Peyer's patch (tissue), 4 donors: Measurements from ENCODE around the gene RNF157. TPM values are rescaled to one million over a fixed set of nuclear protein-coding genes. Genes with fewer than 3 reads are reported as not detected.

Experiments used
- DNase-seq, 3 donors: peaks; one replicate each; pipeline ENCODE4 v3.0.0-alpha.2; 2017 to 2019
- H3K27ac ChIP-seq, 4 donors: fragments of 200-600 bp; sonication (generic); one replicate each; pipeline ENCODE4 v1.5.1; 2016 to 2019
- H3K27me3 ChIP-seq, 2 donors: fragments of 200-600 bp; sonication (generic); one replicate each; pipeline ENCODE4 v1.5.1; 2019
- H3K36me3 ChIP-seq, 3 donors: fragments of 200-600 bp; sonication (generic); one replicate each; pipeline ENCODE4 v1.5.1; 2016 to 2019
- H3K4me1 ChIP-seq, 4 donors: fragments of 200-600 bp; sonication (generic); one replicate each; pipeline ENCODE4 v1.5.1; 2016 to 2019
- H3K4me3 ChIP-seq, 4 donors: fragments of 200-600 bp; sonication (generic); 1 replicate in 3 of 4; 2 replicates in 1 of 4; pipeline ENCODE4 v1.5.1; 2016 to 2019; ENCODE audit warnings: mild to moderate bottlenecking in 1 of 4
- H3K9me3 ChIP-seq, 4 donors: fragments of 200-600 bp; sonication (generic); one replicate each; pipeline ENCODE4 v1.5.1; 2016 to 2019; ENCODE audit warnings: mild to moderate bottlenecking in 1 of 4
- CTCF ChIP-seq, 6 experiments: fragments of 450-650 bp in 4 of 6; fragments of 200-600 bp in 2 of 6; sonication (generic) in 1 of 6; IDR thresholded peaks; one replicate each; pipeline ENCODE4 v1.5.1; 2017 to 2019; ENCODE audit warnings: antibody characterized with exemption in 6 of 6, mild to moderate bottlenecking in 3 of 6, moderate library complexity in 1 of 6
- POLR2A ChIP-seq, 2 donors: fragments of 450-650 bp; IDR thresholded peaks; one replicate each; pipeline ENCODE4 v1.5.1; 2017; ENCODE audit warnings: antibody characterized with exemption in 2 of 2, mild to moderate bottlenecking in 2 of 2, moderate library complexity in 2 of 2
- total RNA-seq, 4 donors: library from RNA; depleted of rRNA; stranded (reverse); fragments of >200 nt; gene quantifications; one replicate each; pipeline ENCODE4 v1.1.0, GENCODE V29; 2016

The RNF157 gene
- total RNA-seq, 4 donors from 2014 or later = 73.4 to 115 (median 106) TPM

DNA sequence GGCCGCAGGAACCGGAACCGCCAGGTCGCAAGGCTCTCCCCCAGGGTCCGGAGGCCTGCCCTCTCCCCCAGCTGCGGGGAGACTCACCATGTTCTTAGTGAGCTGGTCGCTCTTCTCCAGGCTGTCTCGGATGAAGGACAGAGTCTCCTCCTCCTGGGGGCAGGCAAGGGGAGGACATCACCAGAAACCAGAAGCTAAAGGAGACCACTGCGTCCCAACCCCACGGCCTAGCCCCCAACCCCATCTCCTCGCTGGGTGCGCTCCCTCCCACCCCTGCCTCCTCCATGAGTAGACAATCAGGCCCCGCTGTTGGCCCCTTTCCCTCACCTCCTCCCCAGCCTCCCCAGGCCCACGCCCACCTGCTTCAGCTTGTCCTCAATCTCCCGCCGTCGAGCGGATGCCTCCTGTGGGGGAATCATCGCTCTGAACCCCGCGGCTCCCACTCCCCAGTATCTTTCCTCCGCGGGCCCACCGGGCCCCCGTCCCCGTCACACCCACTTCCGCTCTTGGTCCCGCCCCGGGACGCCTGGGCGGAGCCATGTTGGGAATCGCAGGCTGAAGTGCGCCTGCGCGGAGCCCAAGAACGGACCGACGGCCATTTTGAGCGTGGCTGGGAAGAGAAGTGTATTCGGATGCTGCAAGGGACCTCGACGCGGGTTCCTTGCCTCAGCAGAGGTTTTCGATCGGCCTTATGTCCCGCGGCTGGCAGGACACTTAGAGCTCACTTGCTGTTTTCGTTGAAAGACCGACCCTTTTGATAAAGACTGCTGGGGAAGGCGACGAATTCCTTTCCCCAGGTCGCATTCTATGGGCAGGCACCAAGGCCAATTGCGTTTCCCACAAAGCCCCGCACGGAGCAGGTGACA lies 136.8 kb downstream of the RNF157 start, which contains the start of gene EXOC7:
TSS of gene EXOC7 (minus strand) at position 514 of the 866 bp plus-strand sequence. CDS start at position 419, 95 bp downstream.
- peaks cover 0 to 35% (median 0%) of the 10 kb centered on the region in 3 donors for H3K36me3 ChIP-seq
- H3K27ac ChIP-seq = peak within 1 kb of the TSS; percentile 72 to 83 (median 78)
- H3K27me3 ChIP-seq = no peaks in the 10 kb centered on the region
- TF ChIP-seq POLR2A (IDR thresholded peaks at IDR 0.05) = peak; percentile 34 to 41
- TF ChIP-seq CTCF (IDR thresholded peaks at IDR 0.05) = peak in 1 of 6 experiments; percentile 25
- DNase-seq = peak; percentile 89 to 96 (median 94)
- H3K4me1 ChIP-seq = peaks cover 0 to 19% (median 0%) of the 10 kb centered on the region in 4 donors
- no peaks in the 10 kb centered on the region for H3K9me3 ChIP-seq
- peak within 1 kb of the TSS; percentile 58 to 96 (median 90) for H3K4me3 ChIP-seq

DNA sequence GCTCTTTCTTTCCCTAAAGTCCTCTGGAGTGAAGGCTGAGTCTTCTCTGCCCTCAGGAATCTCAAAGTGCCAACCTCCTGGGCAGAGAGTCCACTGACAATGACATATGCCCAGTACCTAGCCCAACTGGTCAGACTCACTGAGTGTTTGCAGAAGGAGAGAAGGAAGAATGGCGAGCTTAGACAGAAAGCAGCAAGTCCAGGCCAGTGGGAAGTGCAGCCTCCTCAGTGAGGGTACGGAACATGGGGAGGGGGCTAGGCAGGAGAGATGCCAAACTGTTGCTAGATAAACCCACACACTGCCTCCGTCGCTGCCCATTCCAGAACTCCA lies 137.4 kb downstream of the RNF157 start:
- Histone ChIP-seq H3K4me3 (peak overlapping the region; percentile 58 to 96 (median 90)), H3K4me1 (peaks cover 0 to 19% (median 0%) of the 10 kb centered on the region in 4 donors), H3K36me3 (peaks cover 0 to 41% (median 0%) of the 10 kb centered on the region in 3 donors), H3K9me3 (no peaks in the 10 kb centered on the region), H3K27ac (peak overlapping the region; percentile 72 to 83 (median 78)), H3K27me3 (no peaks in the 10 kb centered on the region)
- DNase-seq = no peak
- no peak for TF ChIP-seq POLR2A (IDR thresholded peaks at IDR 0.05)
- TF ChIP-seq CTCF (IDR thresholded peaks at IDR 0.05) = no peak

DNA sequence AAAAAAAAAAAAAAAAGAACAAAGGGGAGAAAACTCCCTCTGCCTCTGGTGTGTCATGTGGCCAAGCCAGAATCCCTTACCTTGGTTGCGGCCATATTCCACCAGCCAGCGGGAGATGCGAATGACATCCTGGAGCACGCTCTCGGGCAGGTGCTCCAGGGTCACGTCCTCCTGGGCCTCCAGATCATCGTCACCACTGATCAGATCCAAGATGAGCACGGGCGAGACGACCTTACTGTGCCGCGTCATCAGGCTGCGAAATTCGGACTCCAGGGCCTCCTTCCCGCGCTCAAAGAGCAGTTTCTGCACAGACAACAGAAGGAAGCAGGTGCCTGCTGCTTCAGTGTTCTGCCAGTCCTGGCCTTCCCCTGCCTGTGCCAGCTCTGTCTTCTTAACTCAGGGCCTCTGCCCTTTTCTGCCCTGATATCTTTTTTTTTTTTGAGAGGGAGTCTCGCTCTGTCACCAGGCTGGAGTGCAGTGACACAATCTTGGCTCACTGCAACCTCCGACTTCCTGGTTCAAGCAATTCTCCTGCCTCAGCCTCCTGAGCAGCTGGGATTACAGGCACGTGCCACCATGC lies 142.5 kb downstream of the RNF157 start:
- H3K9me3 ChIP-seq = no peaks in the 10 kb centered on the region
- H3K27ac ChIP-seq = no peak overlapping the region
- H3K4me3 ChIP-seq = no peak overlapping the region
- H3K27me3 ChIP-seq = no peaks in the 10 kb centered on the region
- TF ChIP-seq POLR2A (IDR thresholded peaks at IDR 0.05) (no peak), CTCF (IDR thresholded peaks at IDR 0.05) (no peak)
- H3K36me3 ChIP-seq = peaks cover 0 to 92% (median 0%) of the 10 kb centered on the region in 3 donors
- DNase-seq = no peak
- H3K4me1 ChIP-seq = peaks cover 0 to 11% (median 0%) of the 10 kb centered on the region in 4 donors

- H3K36me3 ChIP-seq = peaks cover 0 to 93% (median 0%) of the 10 kb centered on the region in 3 donors
- no peak for TF ChIP-seq CTCF (IDR thresholded peaks at IDR 0.05)
- no peak for TF ChIP-seq POLR2A (IDR thresholded peaks at IDR 0.05)
- H3K27me3 ChIP-seq = no peaks in the 10 kb centered on the region
- no peaks in the 10 kb centered on the region for H3K9me3 ChIP-seq
- no peak for DNase-seq
- H3K27ac ChIP-seq = no peak overlapping the region
- no peak overlapping the region for H3K4me3 ChIP-seq
- H3K4me1 ChIP-seq = no peaks in the 10 kb centered on the region
Observed at GRCh38 chr17:76095943-76096342, 144.3 kb downstream of the RNF157 start.

- no peak for TF ChIP-seq CTCF (IDR thresholded peaks at IDR 0.05)
- Histone ChIP-seq H3K36me3 (peaks cover 0 to 94% (median 0%) of the 10 kb centered on the region in 3 donors), H3K27ac (no peak overlapping the region), H3K27me3 (no peaks in the 10 kb centered on the region), H3K4me1 (no peaks in the 10 kb centered on the region), H3K4me3 (no peak overlapping the region), H3K9me3 (no peaks in the 10 kb centered on the region)
- DNase-seq = no peak
Observed at GRCh38 chr17:76094046-76094445, 146.2 kb downstream of the RNF157 start.
